Caki2 (cell line): ENCODE data around the gene JPH2. TPM values are rescaled to one million over a fixed set of nuclear protein-coding genes. Genes with fewer than 3 reads are reported as not detected.

ENCODE experiments used
- DNase-seq: peaks from one replicate; pipeline ENCODE4 v3.0.0-alpha.2; 2015; ENCODE audit warnings: low read depth
- in situ Hi-C: cut with HindIII; loops from 2 replicates; pipeline ENCODE4 v1.10.0; 2016; ENCODE audit warnings: low sequenced_read_pairs, low pct_unique_long_range_greater_than_20kb, mixed read lengths
- total RNA-seq: library from RNA; depleted of rRNA; stranded (reverse); fragments of >200 nt; shearing (Covaris generic); gene quantifications from 2 replicates; pipeline ENCODE4 v1.2.3, GENCODE V29; 2014; ENCODE audit warnings: low replicate concordance

The JPH2 gene
- total RNA-seq, 1 experiment from 2014 or later = 0.57 TPM

- peak; percentile 62 for DNase-seq
- in situ Hi-C loops = no loop called here
Observed at GRCh38 chr20:44074252-44075151, 112.5 kb downstream of the JPH2 start.

- in situ Hi-C loops = no loop called here
- DNase-seq = no peak
Observed at GRCh38 chr20:44073675-44074071, 113.3 kb downstream of the JPH2 start.

DNA sequence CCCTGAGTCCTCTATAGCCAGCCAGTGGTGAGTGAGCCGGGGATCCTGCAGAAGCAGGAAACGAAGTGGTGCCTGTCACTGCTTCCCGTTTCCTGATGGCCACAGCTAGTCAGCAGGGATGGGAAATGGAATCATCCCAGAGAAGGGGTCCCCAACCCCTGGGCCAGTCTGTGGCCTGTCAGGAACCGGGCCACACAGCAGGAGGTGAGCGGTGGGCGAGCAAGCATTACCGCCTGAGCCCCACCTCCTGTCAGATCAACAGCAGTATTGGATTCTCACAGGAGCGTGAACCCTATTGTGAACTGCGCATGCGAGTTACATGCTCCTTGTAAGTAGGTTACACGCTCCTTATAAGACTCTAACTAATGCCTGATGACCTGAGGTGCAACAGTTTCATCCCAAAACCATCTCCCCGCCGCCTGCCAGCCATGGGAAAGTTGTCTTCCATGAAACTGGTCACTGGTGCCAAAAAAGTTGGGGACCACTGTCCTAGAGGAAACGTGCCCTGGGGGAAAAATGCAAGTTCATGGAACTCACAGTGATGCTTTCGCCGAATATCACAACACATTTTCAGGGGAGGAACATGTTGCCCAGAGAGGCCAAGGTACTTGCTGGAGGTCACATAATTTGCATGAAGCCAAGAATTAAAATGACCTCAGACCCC, 113.8 kb downstream of the JPH2 start:
- in situ Hi-C loops = no loop called here
- DNase-seq = no peak

- in situ Hi-C loops = no loop called here
- DNase-seq = no peak
Observed at GRCh38 chr20:44072384-44072783, 114.6 kb downstream of the JPH2 start.

DNA sequence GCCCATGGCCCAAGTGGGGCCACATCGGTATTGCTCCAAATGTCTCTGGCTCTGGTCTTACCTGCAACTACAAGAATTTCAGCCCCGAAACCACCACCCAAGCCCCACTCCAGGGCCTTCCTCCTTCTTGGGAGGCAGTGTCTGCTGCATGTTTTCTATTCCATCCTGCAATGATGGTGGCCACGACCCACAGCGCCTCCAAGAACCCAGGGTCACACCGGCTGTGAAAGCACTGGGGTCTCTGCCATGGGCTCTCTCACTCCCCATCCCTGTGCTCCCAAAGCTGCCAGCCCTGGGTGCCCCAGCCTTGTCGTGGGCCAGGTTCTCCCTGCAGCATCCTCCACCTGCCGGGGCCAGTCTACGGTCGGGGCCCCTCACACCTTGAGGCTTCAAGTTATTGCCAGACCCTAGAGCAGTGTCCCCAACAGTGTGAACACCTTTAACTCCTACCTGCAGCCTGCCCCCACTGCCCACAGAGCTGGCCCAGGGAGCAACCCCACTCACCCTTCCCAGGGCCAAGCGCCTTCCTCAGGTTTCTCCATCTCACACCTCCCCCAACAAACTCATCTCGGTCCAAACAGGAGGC, 115.4 kb downstream of the JPH2 start:
- no peak for DNase-seq
- in situ Hi-C loops = no loop called here

GRCh38 chr20:44071057-44071456, 115.9 kb downstream of the JPH2 start:
- no peak for DNase-seq
- in situ Hi-C loops = no loop called here

DNA sequence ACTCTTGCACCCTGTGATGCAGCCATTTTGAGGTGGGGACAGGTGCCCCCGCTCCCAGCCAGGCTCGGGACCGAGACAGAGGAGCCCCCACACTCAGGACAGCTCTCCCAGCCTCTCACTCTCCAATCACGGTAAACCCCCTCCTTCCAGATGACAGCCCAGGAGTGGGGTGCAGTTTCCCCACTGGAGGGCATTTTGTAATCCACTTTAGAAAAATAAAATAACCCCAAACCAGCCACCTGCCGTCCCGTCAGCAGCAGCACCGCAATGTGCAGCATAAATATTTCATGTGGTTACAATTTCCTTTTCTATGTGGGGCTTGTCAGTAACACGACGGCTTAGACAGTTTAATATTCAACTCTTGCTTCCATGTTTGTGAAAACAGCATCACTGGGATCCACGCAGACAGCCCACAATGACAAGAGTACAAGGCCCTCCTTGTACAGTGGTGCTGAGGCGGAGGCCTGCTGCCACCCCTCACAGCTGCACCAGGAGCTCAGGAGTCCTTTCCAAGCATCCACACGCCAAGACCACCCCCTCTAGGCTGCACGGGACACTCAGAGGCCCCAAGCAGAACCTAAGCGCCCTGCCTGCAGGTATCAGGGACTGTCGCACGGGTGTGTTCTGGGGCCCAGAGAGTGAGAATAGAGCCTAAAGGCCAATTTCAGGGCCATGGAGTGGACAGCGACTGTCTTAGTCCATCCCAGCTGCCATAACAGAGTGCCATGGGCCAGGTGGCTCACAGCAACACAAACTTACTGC, 116.7 kb downstream of the JPH2 start:
- DNase-seq = no peak
- in situ Hi-C loops = no loop called here

- in situ Hi-C loops = no loop called here
- DNase-seq = no peak
Observed at GRCh38 chr20:44069203-44070011, 117.6 kb downstream of the JPH2 start.

DNA sequence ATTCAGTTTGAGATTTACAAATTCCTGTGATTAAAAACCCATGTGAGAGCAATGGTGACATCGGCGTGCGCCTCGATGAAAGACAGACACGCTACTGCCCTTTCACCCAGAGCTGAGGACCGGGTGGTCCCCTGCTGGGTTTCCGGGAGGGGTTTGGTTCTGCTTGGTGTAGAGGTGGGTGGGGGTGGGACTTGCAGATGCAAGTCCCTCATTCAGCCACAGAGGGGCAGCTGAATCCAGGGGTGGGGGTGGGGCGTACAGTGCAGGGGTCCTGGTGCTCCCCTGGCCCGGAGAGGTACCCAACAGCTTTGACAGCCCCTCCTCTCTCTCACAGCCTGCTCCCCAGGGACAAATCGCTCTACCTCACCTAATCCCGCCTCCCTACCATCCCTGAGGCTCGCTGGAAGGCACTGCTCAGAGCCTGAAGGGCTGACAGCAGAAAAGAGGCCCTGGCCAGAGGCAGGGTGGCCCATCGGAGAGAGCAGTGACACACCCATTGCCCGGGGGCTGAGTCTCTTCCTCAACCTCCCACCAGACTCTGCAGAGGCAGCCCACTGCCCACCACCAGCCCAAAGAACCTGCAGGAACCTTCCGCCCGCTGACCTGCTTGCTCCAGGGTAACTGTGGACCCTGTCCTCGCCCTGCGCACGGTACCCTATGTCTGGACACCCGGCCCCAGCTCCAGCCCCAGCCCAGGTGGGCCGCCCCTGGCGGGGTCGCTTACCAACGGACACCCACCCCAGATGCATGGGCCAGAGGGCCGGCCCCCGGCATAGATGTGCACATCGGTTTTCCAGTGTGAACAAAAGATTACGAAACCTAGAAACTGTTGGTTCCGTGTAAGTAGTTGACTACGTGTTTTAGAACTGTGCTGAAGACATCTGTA, 118.4 kb downstream of the JPH2 start:
- no peak for DNase-seq
- in situ Hi-C loops = no loop called here

- no peak for DNase-seq
- in situ Hi-C loops = no loop called here
Observed at GRCh38 chr20:44067650-44068081, 119.3 kb downstream of the JPH2 start.

DNA sequence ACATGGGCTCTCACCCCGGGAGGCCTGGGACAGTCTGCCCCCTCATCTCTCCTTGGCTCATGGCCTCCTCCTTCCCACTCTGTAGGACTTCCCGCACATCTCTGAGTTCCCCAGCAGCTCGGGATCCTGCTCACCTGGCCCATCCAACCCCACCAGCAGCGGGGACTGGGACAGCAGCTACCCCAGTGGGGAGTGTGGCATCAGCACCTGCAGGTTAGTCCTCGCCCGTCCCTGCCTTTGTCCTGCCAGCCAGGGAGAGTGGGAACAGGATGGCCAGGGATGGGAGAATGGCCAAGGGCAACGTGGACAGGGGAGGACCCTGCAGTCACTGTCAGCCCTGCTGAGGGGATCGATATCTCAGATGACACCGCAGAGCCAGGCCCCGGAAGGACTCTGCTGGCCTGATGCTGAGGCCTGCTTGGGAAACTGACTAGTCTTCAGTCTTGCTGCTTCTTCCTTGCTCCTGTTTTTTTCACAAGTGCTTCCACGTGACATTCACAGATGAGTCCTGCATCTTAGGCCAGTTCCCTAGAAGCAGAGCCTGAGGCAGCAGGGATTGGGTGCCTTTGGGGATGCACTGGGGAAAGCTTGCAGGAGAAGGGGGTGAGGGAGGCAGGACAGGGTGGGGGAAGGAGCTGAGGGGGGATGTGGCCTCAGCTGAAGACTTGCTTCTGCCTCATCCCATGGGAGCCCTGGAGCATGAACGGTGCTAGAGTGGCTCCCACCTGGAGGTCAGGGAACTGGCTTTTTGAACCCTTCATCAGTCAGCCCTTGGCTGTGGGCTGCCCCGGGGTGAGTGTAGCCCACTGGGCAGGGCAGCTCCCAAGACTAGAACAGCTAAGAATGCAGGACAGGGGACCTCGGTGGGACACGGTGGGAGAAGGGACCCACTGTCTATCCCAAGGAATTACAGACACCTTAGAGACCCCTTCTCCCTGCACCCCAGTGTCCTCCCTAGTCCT, 120.1 kb downstream of the JPH2 start:
- in situ Hi-C loops = no loop called here
- DNase-seq = no peak

DNA sequence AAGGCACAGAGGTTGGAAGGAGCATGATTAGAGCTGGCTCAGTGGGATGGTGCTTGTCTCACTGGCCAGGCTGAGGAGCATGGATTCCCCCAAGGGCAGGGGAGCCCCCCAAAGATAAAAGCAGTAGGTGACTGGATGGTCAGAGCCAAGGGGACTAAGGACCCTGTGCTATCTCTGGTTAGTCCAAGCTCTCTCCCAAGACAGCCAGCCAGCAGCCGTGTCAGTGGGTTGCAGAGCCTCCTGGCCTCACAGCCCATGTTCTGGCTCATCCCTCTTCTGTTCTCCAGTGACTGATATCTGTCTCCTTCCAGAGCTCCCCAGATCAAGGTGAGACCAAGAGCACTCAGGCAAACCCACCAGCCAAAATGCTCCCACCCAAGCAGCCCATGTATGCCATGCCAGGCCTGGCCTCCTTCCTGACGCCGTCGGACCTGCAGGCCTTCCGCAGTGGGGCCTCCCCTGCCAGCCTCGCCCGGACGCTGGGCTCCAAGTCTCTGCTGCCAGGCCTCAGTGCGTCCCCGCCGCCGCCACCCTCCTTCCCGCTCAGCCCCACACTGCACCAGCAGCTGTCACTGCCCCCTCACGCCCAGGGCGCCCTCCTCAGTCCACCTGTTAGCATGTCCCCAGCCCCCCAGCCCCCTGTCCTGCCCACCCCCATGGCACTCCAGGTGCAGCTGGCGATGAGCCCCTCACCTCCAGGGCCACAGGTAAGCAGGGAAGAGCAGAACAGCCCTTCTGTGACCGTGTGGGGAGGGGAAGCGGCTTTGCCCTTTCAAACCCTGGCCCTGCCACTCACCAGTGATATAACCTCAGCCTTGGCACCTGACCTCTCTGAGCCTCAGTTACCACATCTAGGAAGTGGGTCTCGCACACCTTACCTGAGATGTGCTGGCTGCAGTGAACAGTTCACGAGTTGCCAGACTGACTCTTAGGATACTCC, 121.3 kb downstream of the JPH2 start:
- DNase-seq = no peak
- in situ Hi-C loops = no loop called here

DNA sequence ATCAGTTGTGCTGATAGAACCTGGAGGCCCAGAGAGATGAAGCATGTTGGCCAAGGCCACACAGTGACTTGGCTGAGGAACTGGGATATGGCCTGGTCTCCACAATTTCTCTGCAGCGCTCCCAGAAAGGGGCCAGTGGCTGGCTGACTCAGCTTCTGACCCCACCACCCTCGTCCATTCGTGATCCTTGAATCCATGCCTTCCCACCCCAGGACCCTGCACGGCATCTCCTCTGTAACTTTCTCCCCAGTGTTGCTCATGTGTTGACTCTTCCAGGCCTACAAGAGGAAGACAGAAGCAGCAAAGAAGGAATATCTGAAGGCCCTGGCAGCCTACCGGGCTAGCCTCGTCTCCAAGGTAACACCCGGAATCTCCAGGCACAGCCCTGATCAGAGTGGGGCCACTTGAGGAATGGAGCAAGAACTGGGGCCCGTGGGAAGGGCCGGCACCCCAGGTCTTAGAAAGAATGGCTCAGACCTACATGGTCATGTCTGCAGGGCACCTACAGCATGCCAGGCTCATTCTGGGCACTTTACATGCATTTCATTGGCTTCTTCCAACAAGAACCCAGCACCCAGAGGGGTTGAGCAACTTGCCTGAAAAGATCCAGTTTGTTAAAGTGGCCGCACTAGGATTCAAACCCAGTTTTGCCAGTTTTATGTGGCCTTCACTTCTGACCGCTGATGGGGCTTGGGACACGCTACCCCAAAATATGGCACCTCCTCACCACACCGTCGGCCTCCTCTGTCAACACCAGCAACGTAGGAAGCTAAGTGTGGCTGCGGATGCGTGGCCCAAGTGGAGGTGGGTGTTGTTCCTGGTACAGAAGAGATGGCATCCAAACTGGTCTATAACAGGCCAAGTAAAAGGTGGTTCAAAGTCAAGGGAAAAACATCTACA, 122.2 kb downstream of the JPH2 start:
- DNase-seq = no peak
- in situ Hi-C loops = no loop called here
